Psoas muscle (tissue), 8 donors: ENCODE results near the gene PLXNA4. TPM values are rescaled to one million over a fixed set of nuclear protein-coding genes. Genes with fewer than 3 reads are reported as not detected.

Experiments used
- ATAC-seq, 4 donors: fragments of 200-7000 bp; cut with Tn5 transposase; one replicate each; pipeline ENCODE4 v1.9.1; 2020; ENCODE audit warnings: moderate library complexity in 3 of 4, mild to moderate bottlenecking in 2 of 4
- DNase-seq, 2 donors: peaks; one replicate each; pipeline ENCODE4 v3.0.0-alpha.2; 2020
- H3K27ac ChIP-seq: fragments of 200-600 bp; one replicate; pipeline ENCODE4 v1.8.0; 2022
- H3K27me3 ChIP-seq, 3 donors: fragments of 200-600 bp in 1 of 3; one replicate each; pipeline versions ENCODE4 v1.6.1 to v1.8.0; 2013 to 2022; ENCODE audit warnings: low read length in 2 of 3, mild to moderate bottlenecking in 2 of 3, moderate library complexity in 1 of 3; ENCODE audit not compliant: insufficient read depth in 3 of 3
- H3K36me3 ChIP-seq, 2 donors: fragments of 200-600 bp in 1 of 2; one replicate each; pipeline versions ENCODE4 v1.6.1 to v1.8.0; 2013 to 2022; ENCODE audit warnings: low read depth in 1 of 2, mild to moderate bottlenecking in 1 of 2, moderate library complexity in 1 of 2; ENCODE audit not compliant: insufficient read depth in 1 of 2
- H3K4me1 ChIP-seq: fragments of 200-600 bp; one replicate; pipeline ENCODE4 v1.8.0; 2022
- H3K4me3 ChIP-seq: fragments of 200-600 bp; one replicate; pipeline ENCODE4 v1.8.0; 2022; ENCODE audit warnings: mild to moderate bottlenecking
- H3K9me3 ChIP-seq: fragments of 200-600 bp; one replicate; pipeline ENCODE4 v1.8.0; 2022
- WGBS, 3 donors: extraction: QIAGEN DNeasy Blood & Tissue Kit; methylation state at CpG; one replicate each; pipeline versions ENCODE4 v1.1.6 to v1.1.7; 2013; 5-methylcytosine and 5-hydroxymethylcytosine counted together
- intact Hi-C, 2 donors: fragments of 100-400 bp; cut with DNase I; formaldehyde crosslinking; loops; one replicate each; pipeline versions ENCODE4 v1.11.0 to v1.14.2; 2022
- polyA plus RNA-seq, 3 donors: library from polyadenylated mRNA; stranded (reverse); fragments of 200-250 nt; gene quantifications; one replicate each; pipeline ENCODE4 v1.2.3, GENCODE V29; 2013
- total RNA-seq, 4 donors: library from RNA; stranded (reverse); fragmentation: NEBNext Ultra II Directional in 2 of 4; extraction: Animal tissue kit (Norgen Biotek cat#: 25700) in 2 of 4; gene quantifications; one replicate each; pipeline versions ENCODE4 v1.2.1 to v1.2.4, GENCODE V29; 2021 to 2023
- TF ChIP-seq, protein P1 (sequence below): fragments of 200-600 bp; IDR thresholded peaks from one replicate; pipeline ENCODE4 v1.8.0; 2022; ENCODE audit warnings: antibody characterized with exemption
- donor health status: healthy with polysubstance abuse.
- donor health status: DM: no; HTN: no; CAD: no; lungs with moderate emphysema.
- donor health status: Bipolar disorder and iron deficiency.
- donor health status: healthy.
- donor health status: DM: yes; HTN: yes; CAD: no.
- donor health status: DM: no; HTN: no; CAD: no.
- donor health status: DM: no; HTN: no; CAD: no.
- donor health status: DM: yes; HTN: yes; CAD: no.

The PLXNA4 gene
- total and polyA plus RNA-seq, 7 donors: 0.15 to 2.5 (median 0.88) TPM

DNA sequence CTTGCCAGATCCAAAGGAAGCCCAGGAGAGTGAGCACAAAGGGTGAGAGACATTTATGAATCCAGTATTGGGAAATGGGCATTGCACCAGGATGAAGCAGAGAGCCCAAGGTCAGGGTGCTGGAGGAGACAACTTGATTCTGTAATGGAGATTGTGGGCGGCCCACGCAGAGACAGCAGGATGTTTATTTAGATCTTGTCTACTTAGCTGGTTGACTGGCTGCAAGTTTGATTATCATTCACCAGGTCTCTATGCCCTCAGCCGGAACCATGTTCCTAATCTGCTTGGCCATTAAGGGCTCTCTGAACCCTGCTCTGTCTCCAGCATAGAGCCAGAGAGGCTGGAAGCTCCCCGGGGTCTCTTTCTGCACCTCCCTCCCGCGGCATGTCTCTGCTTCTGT lies 188.7 kb downstream of the PLXNA4 start:
- DNase-seq (no peak), ATAC-seq (peak in 2 of 4 donors; percentile 33 to 56)
- 77 to 89% (median 83%) methylated on average over 6 of the region's 6 CpGs for WGBS, 3 donors
- TF ChIP-seq, protein P1, sequence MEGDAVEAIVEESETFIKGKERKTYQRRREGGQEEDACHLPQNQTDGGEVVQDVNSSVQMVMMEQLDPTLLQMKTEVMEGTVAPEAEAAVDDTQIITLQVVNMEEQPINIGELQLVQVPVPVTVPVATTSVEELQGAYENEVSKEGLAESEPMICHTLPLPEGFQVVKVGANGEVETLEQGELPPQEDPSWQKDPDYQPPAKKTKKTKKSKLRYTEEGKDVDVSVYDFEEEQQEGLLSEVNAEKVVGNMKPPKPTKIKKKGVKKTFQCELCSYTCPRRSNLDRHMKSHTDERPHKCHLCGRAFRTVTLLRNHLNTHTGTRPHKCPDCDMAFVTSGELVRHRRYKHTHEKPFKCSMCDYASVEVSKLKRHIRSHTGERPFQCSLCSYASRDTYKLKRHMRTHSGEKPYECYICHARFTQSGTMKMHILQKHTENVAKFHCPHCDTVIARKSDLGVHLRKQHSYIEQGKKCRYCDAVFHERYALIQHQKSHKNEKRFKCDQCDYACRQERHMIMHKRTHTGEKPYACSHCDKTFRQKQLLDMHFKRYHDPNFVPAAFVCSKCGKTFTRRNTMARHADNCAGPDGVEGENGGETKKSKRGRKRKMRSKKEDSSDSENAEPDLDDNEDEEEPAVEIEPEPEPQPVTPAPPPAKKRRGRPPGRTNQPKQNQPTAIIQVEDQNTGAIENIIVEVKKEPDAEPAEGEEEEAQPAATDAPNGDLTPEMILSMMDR: no peak
- H3K9me3 ChIP-seq: no peaks in the 10 kb centered on the region
- no peaks in the 10 kb centered on the region for H3K27me3 ChIP-seq
- H3K4me3 ChIP-seq: no peak overlapping the region
- no peak overlapping the region for H3K27ac ChIP-seq
- intact Hi-C loops: no loop called here
- H3K4me1 ChIP-seq: peaks cover 7% of the 10 kb centered on the region
- H3K36me3 ChIP-seq: no peaks in the 10 kb centered on the region

DNA sequence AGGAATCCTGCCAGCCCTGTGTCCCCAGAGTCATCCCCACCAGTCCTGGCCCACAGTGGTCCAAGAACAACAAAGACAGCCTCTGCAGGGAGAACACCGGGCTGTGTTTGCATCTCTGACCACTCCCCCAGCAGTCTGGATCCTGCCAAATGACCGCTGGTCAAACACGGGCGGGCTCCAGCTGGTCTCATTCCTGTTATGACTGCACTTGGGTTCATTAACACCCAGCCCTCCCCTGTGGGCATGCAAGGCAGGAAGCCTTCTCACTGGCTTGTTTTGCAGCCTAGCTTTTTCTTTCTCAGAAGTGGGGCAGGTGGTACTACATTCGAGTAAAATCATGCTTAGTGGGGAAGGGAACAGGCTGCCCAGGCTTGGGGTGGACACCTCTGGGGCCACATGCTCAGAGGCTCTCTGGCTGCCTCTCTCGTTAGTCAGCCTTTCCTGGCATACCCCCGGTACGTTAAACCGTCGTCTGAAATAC lies 190.0 kb downstream of the PLXNA4 start:
- Histone ChIP-seq H3K4me1 (peaks cover 7% of the 10 kb centered on the region), H3K4me3 (no peak overlapping the region), H3K36me3 (no peaks in the 10 kb centered on the region), H3K9me3 (no peaks in the 10 kb centered on the region), H3K27me3 (no peaks in the 10 kb centered on the region), H3K27ac (peak overlapping the region; percentile 2)
- intact Hi-C loops: no loop called here
- WGBS, 3 donors: 7 to 9% (median 7%) methylated on average over 10 of the region's 10 CpGs
- ATAC-seq (peak; percentile 53 to 86 (median 78)), DNase-seq (peak; percentile 49 to 72)
- TF ChIP-seq, protein P1: no peak

DNA sequence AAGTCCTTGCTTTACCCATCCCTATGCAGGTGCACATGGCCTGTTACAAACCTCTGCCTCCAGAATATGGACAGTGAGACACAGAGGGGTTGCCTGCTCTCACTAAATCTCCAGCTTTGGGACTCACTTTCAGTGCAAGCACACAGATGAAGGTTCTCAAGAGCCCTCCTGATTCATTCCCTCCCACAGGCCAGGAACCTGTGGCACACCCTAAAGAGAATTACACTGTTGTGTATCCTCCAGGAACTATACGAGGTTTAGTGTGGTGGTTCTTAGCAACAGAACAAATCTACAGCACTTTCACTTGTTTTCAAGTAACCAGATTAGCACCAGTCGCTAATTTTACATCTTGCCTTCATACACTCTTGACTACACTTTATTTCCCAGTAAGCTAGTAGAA lies 192.3 kb downstream of the PLXNA4 start:
- WGBS, 3 donors: 86 to 90% (median 87%) methylated on average over 2 of the region's 2 CpGs
- H3K27ac ChIP-seq: no peak overlapping the region
- intact Hi-C loops: no loop called here
- H3K36me3 ChIP-seq: no peaks in the 10 kb centered on the region
- H3K9me3 ChIP-seq: no peaks in the 10 kb centered on the region
- no peak overlapping the region for H3K4me3 ChIP-seq
- TF ChIP-seq, protein P1: no peak
- peaks cover 0 to 7% (median 0%) of the 10 kb centered on the region in 3 donors for H3K27me3 ChIP-seq
- peaks cover 7% of the 10 kb centered on the region for H3K4me1 ChIP-seq
- no peak for ATAC-seq
- DNase-seq: no peak

DNA sequence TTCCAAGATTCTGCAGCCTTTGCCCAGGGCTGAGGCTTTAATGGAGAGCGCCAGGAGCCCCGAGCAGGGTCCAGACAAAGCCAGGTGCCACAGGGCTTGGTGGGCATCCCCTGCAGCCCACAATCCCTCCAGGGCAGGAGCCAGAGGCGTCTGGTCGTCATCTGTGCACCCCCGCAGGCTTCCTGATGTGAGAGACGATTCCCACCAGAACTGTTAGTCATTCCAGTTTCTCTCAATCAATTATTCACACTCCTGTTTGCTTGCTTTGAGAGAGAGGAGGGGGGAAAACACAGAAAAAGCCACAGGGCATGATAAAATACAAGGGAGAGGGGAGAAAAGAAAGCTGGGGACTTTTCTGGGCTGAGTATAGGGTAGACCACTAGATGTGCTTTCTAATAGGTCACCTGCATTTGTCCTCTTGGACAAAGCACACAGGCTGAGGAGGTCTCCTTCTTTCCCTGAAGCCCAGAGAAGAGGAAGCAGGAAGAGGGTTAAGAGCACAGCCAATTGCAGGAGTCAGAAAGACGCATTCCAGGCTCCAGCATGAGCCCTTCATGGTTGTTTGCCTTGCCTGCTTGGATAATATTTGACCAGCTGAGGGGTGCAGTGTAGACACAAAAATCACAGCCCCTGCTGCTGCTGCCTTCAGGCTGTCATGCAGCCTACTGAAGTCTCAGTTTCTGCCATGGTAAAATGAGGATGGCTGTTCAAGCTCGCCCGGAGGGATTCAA lies 194.4 kb downstream of the PLXNA4 start:
- Histone ChIP-seq H3K27me3 (peaks cover 0 to 7% (median 0%) of the 10 kb centered on the region in 3 donors), H3K9me3 (no peaks in the 10 kb centered on the region), H3K4me3 (no peak overlapping the region), H3K27ac (no peak overlapping the region), H3K36me3 (no peaks in the 10 kb centered on the region), H3K4me1 (peaks cover 7% of the 10 kb centered on the region)
- DNase-seq: no peak
- ATAC-seq: no peak
- TF ChIP-seq, protein P1: no peak
- intact Hi-C loops: no loop called here
- 39 to 48% (median 40%) methylated on average over 9 of the region's 9 CpGs for WGBS, 3 donors
